ENCODE measurements around the gene CDIPT. TPM values are rescaled to one million over a fixed set of nuclear protein-coding genes. Genes with fewer than 3 reads are reported as not detected.
"Not testable (repeated sequence)": the region's sequence is repeated elsewhere in the genome, so short reads cannot be mapped to it uniquely, and the experiment has no call there.

The CDIPT gene
- total RNA-seq, 1 experiment from 2014 or later: 42.7 TPM

GRCh38 chr16:29910819-29911675 lies 48.0 kb upstream of the CDIPT start:
- no peak for DNase-seq (ENCODE audit: unreplicated experiment)
- Mint-ChIP-seq H3K9me3 (ENCODE audit: unreplicated experiment) (no peaks in the 10 kb centered on the region), H3K27ac (ENCODE audit: low read depth, unreplicated experiment) (no peak overlapping the region), H3K27me3 (ENCODE audit: insufficient read depth, unreplicated experiment) (no peaks in the 10 kb centered on the region), H3K4me1 (ENCODE audit: insufficient read depth, unreplicated experiment) (no peaks in the 10 kb centered on the region), H3K36me3 (ENCODE audit: insufficient read depth, unreplicated experiment) (peaks cover 36% of the 10 kb centered on the region), H3K4me3 (ENCODE audit: unreplicated experiment) (no peak overlapping the region)
- no TSS peak for BruUV-seq (replicated peaks)
- CTCF ChIA-PET: interaction anchor here (0.5 kb wide), 1 partner anchor 121 kb away, joined by 3 read pairs; no protein-coding TSS in a partner anchor
- POLR2A ChIA-PET: interaction anchor here (0.6 to 2.4 kb wide), 3 partner anchors 10 to 133 kb away, joined by 3 to 11 read pairs (median 6); partner anchors contain the start of genes ASPHD1, KCTD13 and ZG16
- TF ChIP-seq CTCF (IDR thresholded peaks at IDR 0.05; ENCODE audit: unreplicated experiment): no peak
- intact Hi-C loops (cut with micrococcal nuclease): no loop called here

GRCh38 chr16:29909851-29910250 lies 46.8 kb upstream of the CDIPT start:
- H3K27me3 Mint-ChIP-seq (ENCODE audit: insufficient read depth, unreplicated experiment); BruUV-seq (replicated peaks); intact Hi-C loops (cut with micrococcal nuclease); DNase-seq (ENCODE audit: unreplicated experiment); H3K9me3 Mint-ChIP-seq (ENCODE audit: unreplicated experiment); H3K4me3 Mint-ChIP-seq (ENCODE audit: unreplicated experiment); H3K27ac Mint-ChIP-seq (ENCODE audit: low read depth, unreplicated experiment); H3K4me1 Mint-ChIP-seq (ENCODE audit: insufficient read depth, unreplicated experiment): not testable (repeated sequence)
- POLR2A ChIA-PET: interaction anchor here (0.6 to 2.4 kb wide), 3 partner anchors 9 to 86 kb away, joined by 3 to 11 read pairs (median 4); partner anchors contain the start of genes ASPHD1 and INO80E
- CTCF ChIA-PET: interaction anchor here (0.6 kb wide), 2 partner anchors 13 to 60 kb away, joined by 4 read pairs; no protein-coding TSS in a partner anchor
- peaks cover 31% of the 10 kb centered on the region for H3K36me3 Mint-ChIP-seq (ENCODE audit: insufficient read depth, unreplicated experiment)

- DNase-seq (ENCODE audit: unreplicated experiment): no peak
- ChIA-PET POLR2A (interaction anchor here (1.2 to 2.4 kb wide), 2 partner anchors 9 to 87 kb away, joined by 4 to 11 read pairs; partner anchors contain the start of genes ASPHD1 and INO80E), CTCF (interaction anchor here (0.6 kb wide), 1 partner anchor 61 kb away, joined by 4 read pairs; no protein-coding TSS in a partner anchor)
- H3K36me3 Mint-ChIP-seq (ENCODE audit: insufficient read depth, unreplicated experiment): peaks cover 27% of the 10 kb centered on the region
- BruUV-seq (replicated peaks): no TSS peak
- intact Hi-C loops (cut with micrococcal nuclease): no loop called here
- no peak overlapping the region for H3K4me3 Mint-ChIP-seq (ENCODE audit: unreplicated experiment)
- no peaks in the 10 kb centered on the region for H3K27me3 Mint-ChIP-seq (ENCODE audit: insufficient read depth, unreplicated experiment)
- no peak overlapping the region for H3K27ac Mint-ChIP-seq (ENCODE audit: low read depth, unreplicated experiment)
- H3K4me1 Mint-ChIP-seq (ENCODE audit: insufficient read depth, unreplicated experiment): no peaks in the 10 kb centered on the region
- TF ChIP-seq CTCF (IDR thresholded peaks at IDR 0.05; ENCODE audit: unreplicated experiment): no peak
- H3K9me3 Mint-ChIP-seq (ENCODE audit: unreplicated experiment): no peaks in the 10 kb centered on the region
Observed at GRCh38 chr16:29909391-29909790, 46.4 kb upstream of the CDIPT start.

- CTCF ChIA-PET: no interaction called here
- Mint-ChIP-seq H3K9me3 (ENCODE audit: unreplicated experiment) (no peaks in the 10 kb centered on the region), H3K27ac (ENCODE audit: low read depth, unreplicated experiment) (no peak overlapping the region), H3K27me3 (ENCODE audit: insufficient read depth, unreplicated experiment) (no peaks in the 10 kb centered on the region), H3K36me3 (ENCODE audit: insufficient read depth, unreplicated experiment) (peaks cover 23% of the 10 kb centered on the region), H3K4me1 (ENCODE audit: insufficient read depth, unreplicated experiment) (no peaks in the 10 kb centered on the region), H3K4me3 (ENCODE audit: unreplicated experiment) (no peak overlapping the region)
- no TSS peak for BruUV-seq (replicated peaks)
- no peak for DNase-seq (ENCODE audit: unreplicated experiment)
- intact Hi-C loops (cut with micrococcal nuclease): no loop called here
- TF ChIP-seq CTCF (IDR thresholded peaks at IDR 0.05; ENCODE audit: unreplicated experiment): no peak
- POLR2A ChIA-PET: interaction anchor here (0.6 to 2.4 kb wide), 4 partner anchors 8 to 87 kb away, joined by 3 to 11 read pairs (median 4); partner anchors contain the start of genes ASPHD1, INO80E and TAOK2
Observed at GRCh38 chr16:29908719-29909220, 45.7 kb upstream of the CDIPT start.
